ENCODE data around the gene FAM193A. TPM values are rescaled to one million over a fixed set of nuclear protein-coding genes. Genes with fewer than 3 reads are reported as not detected.
"Not testable (repeated sequence)": the region's sequence is repeated elsewhere in the genome, so short reads cannot be mapped to it uniquely, and the experiment has no call there.

The FAM193A gene
- total and polyA plus RNA-seq, 2 experiments from 2014 or later = 12.0 to 22.9 TPM

GRCh38 chr4:2738296-2738695 lies 201.8 kb downstream of the FAM193A start:
- H3F3A ChIP-seq (replicated peaks; ENCODE audit: low read depth); H3K27ac Mint-ChIP-seq; H3K36me3 ChIP-seq (ENCODE audit: insufficient read depth); H3K79me2 ChIP-seq (replicated peaks; ENCODE audit: insufficient read depth); H3K4me1 Mint-ChIP-seq; ATAC-seq; H3K9me2 ChIP-seq (ENCODE audit: insufficient read depth); H3K27me3 ChIP-seq (ENCODE audit: insufficient read depth); H3K27ac ChIP-seq (ENCODE audit: low read depth); H3K4me2 ChIP-seq; H4K20me1 ChIP-seq (replicated peaks; ENCODE audit: insufficient read depth); DNase-seq (ENCODE audit: low spot score); H3K4me3 Mint-ChIP-seq; H3K4me1 ChIP-seq (ENCODE audit: insufficient read depth); H2AFZ ChIP-seq; H3K4me3 ChIP-seq: not testable (repeated sequence)
- Mint-ChIP-seq H3K36me3 (ENCODE audit: low read depth) (peaks cover 21% of the 10 kb centered on the region), H3K27me3 (ENCODE audit: insufficient read depth, low read depth, poor library complexity) (peaks cover 15% of the 10 kb centered on the region), H3K9me3 (peaks cover 20% of the 10 kb centered on the region; the same call in 2 of the 3 replicates)

DNA sequence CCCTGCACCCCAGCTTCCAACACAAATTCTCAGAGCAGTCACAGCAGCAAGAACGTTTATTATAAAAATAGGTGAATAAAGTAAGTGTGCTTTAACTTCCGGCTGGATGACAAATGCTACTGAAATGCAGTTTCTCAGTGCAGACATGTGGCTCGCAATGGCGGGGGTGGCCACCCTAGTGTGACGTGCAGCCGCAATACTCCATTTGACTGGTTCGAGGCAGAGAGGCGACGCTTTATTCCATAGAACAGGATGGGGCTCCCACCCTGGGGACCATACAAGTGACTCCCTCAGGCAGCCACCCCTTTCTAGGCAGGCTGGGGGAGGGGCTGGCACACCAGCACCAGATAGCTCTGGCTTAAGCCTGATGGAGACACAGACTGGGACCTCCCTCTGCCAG lies 205.2 kb downstream of the FAM193A start:
- no peak overlapping the region for H2AFZ ChIP-seq
- peaks cover 46% of the 10 kb centered on the region for H3K36me3 Mint-ChIP-seq (ENCODE audit: low read depth)
- H3K4me3 Mint-ChIP-seq = no peak overlapping the region
- H3K4me3 ChIP-seq = no peak overlapping the region
- no peaks in the 10 kb centered on the region for H3K4me1 ChIP-seq (ENCODE audit: insufficient read depth)
- no peaks in the 10 kb centered on the region for H4K20me1 ChIP-seq (replicated peaks; ENCODE audit: insufficient read depth)
- no peaks in the 10 kb centered on the region for H3K4me1 Mint-ChIP-seq
- peaks cover 10% of the 10 kb centered on the region; the same call in 2 of the 3 replicates for H3K9me3 Mint-ChIP-seq
- H3K27ac ChIP-seq (ENCODE audit: low read depth) = no peak overlapping the region
- H3K27me3 ChIP-seq (ENCODE audit: insufficient read depth) = no peaks in the 10 kb centered on the region
- ATAC-seq = no peak
- no peak for DNase-seq (ENCODE audit: low spot score)
- H3K36me3 ChIP-seq (ENCODE audit: insufficient read depth) = peaks cover 16% of the 10 kb centered on the region
- H3K4me2 ChIP-seq = no peak overlapping the region
- TF ChIP-seq POLR2AphosphoS5 (IDR thresholded peaks at IDR 0.05; ENCODE audit: low read depth) = no peak
- TF ChIP-seq NANOG (IDR thresholded peaks at IDR 0.05; ENCODE audit: borderline replicate concordance) = no peak
- no peak for TF ChIP-seq ZNF462 (CRISPR knock-in tag; IDR thresholded peaks at IDR 0.05)
- peaks cover 11% of the 10 kb centered on the region for H3K27me3 Mint-ChIP-seq (ENCODE audit: insufficient read depth, low read depth, poor library complexity)
- H3K79me2 ChIP-seq (replicated peaks; ENCODE audit: insufficient read depth) = no peaks in the 10 kb centered on the region
- no peak overlapping the region for H3K27ac Mint-ChIP-seq
- no peaks in the 10 kb centered on the region for H3K9me2 ChIP-seq (ENCODE audit: insufficient read depth)
- H3F3A ChIP-seq (replicated peaks; ENCODE audit: low read depth) = no peaks in the 10 kb centered on the region; the same call in 1 of the 2 replicates
